OCI-LY7 (cell line): ENCODE data around the gene CRIM1. TPM values are rescaled to one million over a fixed set of nuclear protein-coding genes. Genes with fewer than 3 reads are reported as not detected.

Experiments
- BruUV-seq: library from RNA; stranded (reverse); fragments of 400-500 nt; replicated peaks from 2 replicates; lab custom pipeline; 2021; lab: Mats Ljungman, UMichigan
- CTCF ChIA-PET: fragments of 300-600 bp; sonication (Branson Sonifier 250); formaldehyde crosslinking; loops from one replicate; lab custom pipeline; 2022; ENCODE audit warnings: antibody characterized with exemption; ENCODE audit not compliant: unreplicated experiment; lab: Charles Lee
- POLR2A ChIA-PET: fragments of 300-600 bp; sonication (Branson Sonifier 250); formaldehyde crosslinking; loops from one replicate; lab custom pipeline; 2022; ENCODE audit warnings: antibody characterized with exemption; lab: Charles Lee
- DNase-seq: peaks from one replicate; pipeline ENCODE4 v3.0.0-alpha.2; 2015; ENCODE audit warnings: low spot score
- H2AFZ ChIP-seq: fragments of 200-600 bp; sonication (generic), shearing (Covaris generic); 2 replicates; pipeline ENCODE4 v1.6.1; 2014; ENCODE audit warnings: mild to moderate bottlenecking, antibody characterized with exemption, low read length, moderate library complexity
- H3K27ac ChIP-seq: fragments of 200-600 bp; sonication (generic); 2 replicates; pipeline ENCODE4 v1.5.1; 2014; ENCODE audit warnings: mixed run types, low read depth, mild to moderate bottlenecking, moderate library complexity, low read length, inconsistent platforms; ENCODE audit not compliant: poor library complexity, severe bottlenecking
- H3K36me3 ChIP-seq: fragments of 200-600 bp; sonication (generic); 2 replicates; pipeline ENCODE4 v1.6.1; 2014; ENCODE audit warnings: mild to moderate bottlenecking, antibody characterized with exemption, low read length, moderate library complexity, mixed read lengths; ENCODE audit not compliant: insufficient read depth
- H3K4me1 ChIP-seq: fragments of 200-600 bp; sonication (generic); 2 replicates; pipeline ENCODE4 v1.5.1; 2014; ENCODE audit warnings: mild to moderate bottlenecking, low read length; ENCODE audit not compliant: insufficient read depth, poor library complexity, severe bottlenecking
- H3K4me2 ChIP-seq: fragments of 200-600 bp; sonication (generic); 2 replicates; pipeline ENCODE4 v1.6.1; 2014; ENCODE audit warnings: mild to moderate bottlenecking, low read length
- H3K4me3 ChIP-seq: fragments of 200-600 bp; sonication (generic); 2 replicates; pipeline ENCODE4 v1.5.1; 2014; ENCODE audit warnings: mild to moderate bottlenecking, low read depth, low read length; ENCODE audit not compliant: poor library complexity, severe bottlenecking
- H3K79me2 ChIP-seq: fragments of 200-600 bp; sonication (generic); 2 replicates; pipeline ENCODE4 v1.6.1; 2016; ENCODE audit warnings: low read depth, mild to moderate bottlenecking, low read length, moderate library complexity, mixed read lengths; ENCODE audit not compliant: insufficient read depth
- H3K9me2 ChIP-seq: fragments of 200-600 bp; sonication (generic); 2 replicates; pipeline ENCODE4 v1.6.1; 2016; ENCODE audit warnings: mild to moderate bottlenecking, low read length, mixed read lengths; ENCODE audit not compliant: insufficient read depth
- H3K9me3 ChIP-seq: fragments of 200-600 bp; sonication (generic); 2 replicates; pipeline ENCODE4 v1.6.1; 2014; ENCODE audit warnings: mild to moderate bottlenecking, mixed run types, low read length, mixed read lengths
- H4K20me1 ChIP-seq: fragments of 200-600 bp; sonication (generic); 2 replicates; pipeline ENCODE4 v1.6.1; 2014; ENCODE audit warnings: mild to moderate bottlenecking, antibody characterized with exemption, low read length, moderate library complexity, mixed read lengths; ENCODE audit not compliant: insufficient read depth
- CTCF ChIP-seq: fragments of 200-600 bp; sonication (generic); conservative IDR thresholded peaks from 2 replicates; pipeline ENCODE4 v1.5.1; 2014; ENCODE audit warnings: mild to moderate bottlenecking, antibody characterized with exemption, low read length, moderate library complexity, mixed read lengths
- EZH2phosphoT487 ChIP-seq: fragments of 200-600 bp; sonication (generic); IDR thresholded peaks from 2 replicates; pipeline ENCODE4 v1.6.1; 2018; ENCODE audit warnings: low read depth, borderline replicate concordance, mild to moderate bottlenecking, mixed run types, antibody characterized with exemption, low read length, moderate library complexity, mixed read lengths
- intact Hi-C: fragments of 100-400 bp; cut with micrococcal nuclease; formaldehyde crosslinking; loops from one replicate; pipeline ENCODE4 v1.10.0; 2022; ENCODE audit not compliant: unreplicated experiment
- total RNA-seq, 2 experiments: library from RNA; depleted of rRNA in 1 of 2; stranded (reverse); fragments of >200 nt in 1 of 2; shearing (Covaris generic) in 1 of 2; gene quantifications; 2 replicates each; pipeline ENCODE4 v1.2.3, GENCODE V29; 2014 to 2022

CRIM1 gene
- total RNA-seq, 2 experiments from 2014 or later = 37.0 to 47.4 TPM

- Histone ChIP-seq H3K4me2 (no peak overlapping the region), H2AFZ (no peak overlapping the region), H3K27ac (no peak overlapping the region), H3K79me2 (no peaks in the 10 kb centered on the region), H3K4me3 (no peak overlapping the region), H3K9me3 (no peaks in the 10 kb centered on the region), H3K36me3 (peaks cover 38% of the 10 kb centered on the region), H4K20me1 (no peaks in the 10 kb centered on the region), H3K9me2 (no peaks in the 10 kb centered on the region), H3K4me1 (no peaks in the 10 kb centered on the region)
- intact Hi-C loops = no loop called here
- ChIA-PET POLR2A (interaction anchor here (0.7 to 1.5 kb wide), 2 partner anchors 9 to 281 kb away, joined by 3 read pairs; no protein-coding TSS in a partner anchor), CTCF (no interaction called here)
- no peak for TF ChIP-seq EZH2phosphoT487
- no peak for TF ChIP-seq CTCF
- BruUV-seq = TSS peak; percentile 21
- DNase-seq = no peak
Observed at GRCh38 chr2:36555789-36556188, 200.2 kb downstream of the CRIM1 start.

- no peaks in the 10 kb centered on the region for H3K79me2 ChIP-seq
- ChIA-PET POLR2A (interaction anchor here (1.5 to 2.1 kb wide), 2 partner anchors 10 to 13 kb away, joined by 3 to 5 read pairs; no protein-coding TSS in a partner anchor), CTCF (no interaction called here)
- no peak for DNase-seq
- TF ChIP-seq EZH2phosphoT487 (no peak), CTCF (no peak)
- no peaks in the 10 kb centered on the region for H4K20me1 ChIP-seq
- H3K36me3 ChIP-seq = peaks cover 32% of the 10 kb centered on the region
- no peaks in the 10 kb centered on the region for H3K4me1 ChIP-seq
- no peak overlapping the region for H3K27ac ChIP-seq
- intact Hi-C loops = no loop called here
- H3K9me3 ChIP-seq = no peaks in the 10 kb centered on the region
- H3K4me3 ChIP-seq = no peak overlapping the region
- no peaks in the 10 kb centered on the region for H3K9me2 ChIP-seq
- H2AFZ ChIP-seq = no peak overlapping the region
- no peak overlapping the region for H3K4me2 ChIP-seq
- BruUV-seq = no TSS peak
Observed at GRCh38 chr2:36556842-36557241, 201.3 kb downstream of the CRIM1 start.

GRCh38 chr2:36559221-36559942, 203.8 kb downstream of the CRIM1 start:
- intact Hi-C loops = no loop called here
- CTCF ChIA-PET = no interaction called here
- H2AFZ ChIP-seq = no peak overlapping the region
- H3K27ac ChIP-seq = no peak overlapping the region
- TF ChIP-seq CTCF (no peak), EZH2phosphoT487 (no peak)
- peaks cover 16% of the 10 kb centered on the region for H3K36me3 ChIP-seq
- H4K20me1 ChIP-seq = no peaks in the 10 kb centered on the region
- no peaks in the 10 kb centered on the region for H3K9me3 ChIP-seq
- POLR2A ChIA-PET = interaction anchor here (0.6 to 1.9 kb wide), 2 partner anchors 10 to 469 kb away, joined by 3 to 7 read pairs; no protein-coding TSS in a partner anchor
- DNase-seq = no peak
- H3K4me3 ChIP-seq = no peak overlapping the region
- no peak overlapping the region for H3K4me2 ChIP-seq
- H3K79me2 ChIP-seq = no peaks in the 10 kb centered on the region
- H3K4me1 ChIP-seq = no peaks in the 10 kb centered on the region
- H3K9me2 ChIP-seq = no peaks in the 10 kb centered on the region
- BruUV-seq = no TSS peak
